Ovary (tissue), 3 donors: ENCODE results near the gene NELFCD.

Source experiments
- POLR2A ChIP-seq: fragments of 450-650 bp; IDR thresholded peaks from one replicate; pipeline ENCODE4 v1.6.1; 2017; ENCODE audit warnings: antibody characterized with exemption, mild to moderate bottlenecking, moderate library complexity
- TF ChIP-seq, protein P1 (sequence below), 3 donors: fragments of 450-650 bp in 2 of 3; fragments of 200-600 bp in 1 of 3; IDR thresholded peaks; one replicate each; pipeline versions ENCODE4 v1.5.1 to v1.8.0; 2016 to 2022; ENCODE audit warnings: antibody characterized with exemption in 3 of 3, mild to moderate bottlenecking in 1 of 3
- donor health status: DM: no; HTN: no; CAD: no.

DNA sequence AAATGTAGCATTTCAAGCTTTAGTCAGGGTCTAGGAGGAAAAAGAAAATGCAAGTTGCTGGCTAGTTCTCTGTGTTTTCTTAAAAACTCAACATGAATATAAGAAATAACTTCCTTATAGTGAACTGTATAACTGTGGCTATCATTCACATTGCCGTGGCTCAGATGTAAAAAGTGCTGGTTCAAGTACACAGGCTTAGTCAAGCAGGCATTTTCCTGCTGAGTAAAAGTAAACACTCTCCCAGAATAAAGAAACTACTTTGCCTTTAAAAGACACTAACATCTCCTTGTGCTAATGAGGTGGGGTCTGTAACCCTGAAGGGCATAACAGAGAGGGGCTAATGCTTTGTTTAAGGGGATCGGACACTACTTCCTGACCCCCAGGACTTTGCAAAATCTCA, 47.8 kb downstream of the NELFCD start:
- TF ChIP-seq, protein P1, sequence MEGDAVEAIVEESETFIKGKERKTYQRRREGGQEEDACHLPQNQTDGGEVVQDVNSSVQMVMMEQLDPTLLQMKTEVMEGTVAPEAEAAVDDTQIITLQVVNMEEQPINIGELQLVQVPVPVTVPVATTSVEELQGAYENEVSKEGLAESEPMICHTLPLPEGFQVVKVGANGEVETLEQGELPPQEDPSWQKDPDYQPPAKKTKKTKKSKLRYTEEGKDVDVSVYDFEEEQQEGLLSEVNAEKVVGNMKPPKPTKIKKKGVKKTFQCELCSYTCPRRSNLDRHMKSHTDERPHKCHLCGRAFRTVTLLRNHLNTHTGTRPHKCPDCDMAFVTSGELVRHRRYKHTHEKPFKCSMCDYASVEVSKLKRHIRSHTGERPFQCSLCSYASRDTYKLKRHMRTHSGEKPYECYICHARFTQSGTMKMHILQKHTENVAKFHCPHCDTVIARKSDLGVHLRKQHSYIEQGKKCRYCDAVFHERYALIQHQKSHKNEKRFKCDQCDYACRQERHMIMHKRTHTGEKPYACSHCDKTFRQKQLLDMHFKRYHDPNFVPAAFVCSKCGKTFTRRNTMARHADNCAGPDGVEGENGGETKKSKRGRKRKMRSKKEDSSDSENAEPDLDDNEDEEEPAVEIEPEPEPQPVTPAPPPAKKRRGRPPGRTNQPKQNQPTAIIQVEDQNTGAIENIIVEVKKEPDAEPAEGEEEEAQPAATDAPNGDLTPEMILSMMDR (IDR thresholded peaks at IDR 0.05) = no peak
- no peak for TF ChIP-seq POLR2A
